ENCODE data around the gene CSMD2.

DNA sequence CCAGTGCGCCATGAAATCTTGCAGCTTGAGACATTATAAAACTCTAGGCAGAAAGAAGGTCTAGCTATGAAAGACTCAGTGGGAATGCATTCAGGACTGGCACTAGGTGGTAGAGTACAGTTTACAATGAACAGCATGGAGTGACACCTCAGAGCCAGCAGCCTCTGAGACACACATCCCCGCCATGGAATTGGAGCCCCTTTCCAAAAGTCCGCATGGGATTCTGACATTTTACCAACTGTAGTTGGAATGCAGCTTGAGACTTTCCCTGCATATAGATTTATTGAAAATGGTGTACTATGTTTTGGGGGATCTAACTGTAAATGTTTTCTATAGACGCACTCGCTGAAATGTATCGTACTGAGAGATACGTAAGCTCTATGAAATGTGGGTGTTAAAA, 576.3 kb downstream of the CSMD2 start:
- no peak for TF ChIP-seq CTCF (conservative IDR thresholded peaks at IDR 0.05)
- TF ChIP-seq EZH2 (IDR thresholded peaks at IDR 0.05; ENCODE audit: low read depth) = no peak

Measured in PC-9 (cell line).